HG02840 (cell line): ENCODE results near the gene TMEM258.

Experiments
- ATAC-seq: cut with Tn5 transposase; IDR thresholded peaks from one replicate; pipeline ENCODE4 v1.9.1; 2021; ENCODE audit warnings: mild to moderate bottlenecking, moderate library complexity, moderate number of reproducible peaks; ENCODE audit not compliant: unreplicated experiment, low FRiP score

Gene TMEM258

DNA sequence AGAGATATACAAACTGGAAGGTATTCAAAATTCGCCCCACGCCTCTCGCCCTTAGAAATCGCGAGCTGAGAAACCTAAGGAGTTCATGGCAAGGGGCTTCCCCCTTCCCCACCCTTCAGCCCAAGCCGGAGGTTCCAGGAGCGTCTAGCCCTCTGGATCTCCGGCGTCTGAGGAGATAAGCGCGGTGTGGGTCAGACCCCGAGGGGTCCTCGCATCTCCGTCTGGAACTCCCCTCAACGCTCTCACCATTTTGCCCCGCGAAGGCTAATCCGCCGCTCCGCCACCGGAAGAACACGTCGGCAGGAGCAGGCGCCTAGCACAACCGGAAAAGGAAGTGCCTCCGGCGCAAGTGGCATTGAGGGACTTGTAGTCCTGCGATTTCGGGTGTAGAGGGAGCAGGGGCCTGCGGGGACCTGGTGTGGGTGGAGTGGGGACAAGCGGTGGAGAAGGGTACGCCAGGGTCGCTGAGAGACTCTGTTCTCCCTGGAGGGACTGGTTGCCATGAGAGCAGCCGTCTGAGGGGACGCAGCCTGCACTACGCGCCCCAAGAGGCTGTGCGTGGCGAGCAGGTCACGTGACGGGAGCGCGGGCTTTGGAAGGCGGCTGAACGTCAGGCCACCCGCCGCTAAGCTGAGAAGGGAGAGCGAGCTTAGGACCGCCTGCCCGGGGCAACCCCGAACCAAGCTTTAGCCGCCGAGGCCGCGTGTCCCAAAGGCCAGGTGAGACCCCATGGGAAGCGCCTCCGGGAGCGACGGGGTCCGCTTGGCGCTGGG is at the start of gene TMEM258, which contains the start of gene FEN1:
Gene TMEM258, minus strand, starts transcription at position 290 of the 773 bp plus-strand sequence. Its CDS starts 41 bp downstream, at position 249.
Gene FEN1, plus strand, starts transcription at position 602 of the 773 bp plus-strand sequence. CDS start 2,451 bp downstream, outside the sequence.
- ATAC-seq = peak; percentile 80

DNA sequence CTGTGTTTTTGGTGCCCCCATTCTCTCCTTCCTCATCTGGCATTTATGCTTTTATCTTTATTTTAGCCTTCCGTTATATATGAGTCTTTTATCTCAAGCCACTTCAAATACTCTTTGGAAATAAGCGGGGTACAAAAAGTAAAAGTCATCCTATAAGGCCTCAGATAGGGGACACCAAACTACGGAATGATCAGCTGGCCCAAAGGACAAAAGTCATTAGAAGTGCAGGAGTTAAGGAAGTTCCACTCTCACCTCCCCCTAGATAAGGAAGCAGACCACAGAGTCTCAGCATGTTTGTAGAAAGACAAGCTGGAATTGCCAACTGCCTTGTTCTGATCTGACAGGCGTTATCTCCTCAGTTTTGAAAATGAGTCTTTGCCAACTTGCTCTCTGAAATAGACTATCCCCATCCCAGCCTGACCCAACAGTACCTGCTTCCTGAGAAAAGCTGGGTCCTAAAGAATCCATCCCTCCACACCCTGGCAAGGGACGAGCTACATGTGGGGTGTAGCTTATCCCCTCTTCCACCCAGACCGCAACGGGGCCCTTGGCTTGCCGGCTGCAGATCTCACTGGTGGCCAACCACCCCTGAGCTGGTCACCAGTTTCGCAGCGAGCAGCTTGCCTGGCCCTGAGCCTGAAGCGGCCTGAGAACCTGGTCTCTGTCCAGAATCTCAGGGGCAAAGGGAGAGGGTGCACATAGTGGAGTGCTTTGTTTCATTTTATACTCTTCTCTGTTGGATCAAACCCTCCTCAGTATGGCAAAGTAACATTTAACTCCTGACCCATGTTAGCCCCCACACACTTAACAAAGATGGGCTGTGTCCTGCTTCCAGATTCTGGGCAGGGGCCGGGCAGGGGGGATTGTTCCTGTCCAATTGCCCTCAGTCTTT is 49.5 kb upstream of the TMEM258 start:
- ATAC-seq = no peak

DNA sequence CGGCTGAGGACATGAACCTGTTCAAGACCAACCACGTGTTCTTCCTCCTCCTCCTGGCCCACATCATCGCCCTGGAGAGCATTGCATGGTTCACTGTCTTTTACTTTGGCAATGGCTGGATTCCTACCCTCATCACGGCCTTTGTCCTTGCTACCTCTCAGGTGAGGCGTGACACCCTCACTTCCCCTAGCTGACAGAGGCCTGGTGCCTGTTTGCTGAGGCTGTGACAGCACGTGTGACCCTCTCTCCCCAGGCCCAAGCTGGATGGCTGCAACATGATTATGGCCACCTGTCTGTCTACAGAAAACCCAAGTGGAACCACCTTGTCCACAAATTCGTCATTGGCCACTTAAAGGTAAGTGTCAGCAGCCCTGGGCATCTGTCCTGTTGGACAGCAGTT is 48.0 kb upstream of the TMEM258 start:
- ATAC-seq = no peak

DNA sequence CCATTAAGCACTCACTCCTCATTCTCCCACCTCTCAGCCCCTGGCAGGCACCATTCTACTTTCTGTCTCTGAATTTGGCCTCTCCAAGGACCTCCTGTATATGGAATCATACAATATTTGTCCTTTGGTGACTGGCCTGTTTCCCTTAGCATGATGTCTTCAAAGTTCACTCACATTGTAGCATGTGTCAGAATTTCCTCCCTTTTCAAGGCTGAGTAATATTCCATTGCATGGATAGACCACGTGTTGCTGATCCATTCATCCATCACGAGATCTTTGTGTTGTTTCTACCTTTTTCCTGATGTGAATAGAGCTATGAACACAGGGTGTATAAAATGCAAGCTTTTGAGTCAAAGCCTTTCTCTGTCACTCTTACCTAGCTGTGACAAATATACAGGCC is 47.3 kb upstream of the TMEM258 start:
- ATAC-seq = no peak

DNA sequence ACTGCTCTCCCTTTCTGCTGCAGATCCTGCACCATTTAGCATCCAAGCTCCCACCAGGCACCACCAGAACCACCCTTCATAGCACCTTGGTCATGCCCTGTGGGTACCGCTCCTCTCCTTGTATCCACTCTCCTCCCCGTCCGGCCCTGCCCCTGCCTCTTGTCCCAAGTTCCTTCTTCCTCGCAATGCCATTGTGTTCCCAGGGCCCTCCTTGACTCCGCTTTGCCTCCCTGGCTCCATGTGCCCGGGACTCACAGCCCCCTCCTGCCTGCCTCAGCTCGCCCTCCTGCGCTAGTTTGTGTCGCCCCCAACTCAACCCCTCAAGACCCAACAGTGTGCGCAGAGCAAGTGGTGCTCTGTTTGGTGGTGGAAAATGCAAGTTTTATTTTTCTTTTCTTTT is 46.5 kb upstream of the TMEM258 start:
- ATAC-seq = no peak

DNA sequence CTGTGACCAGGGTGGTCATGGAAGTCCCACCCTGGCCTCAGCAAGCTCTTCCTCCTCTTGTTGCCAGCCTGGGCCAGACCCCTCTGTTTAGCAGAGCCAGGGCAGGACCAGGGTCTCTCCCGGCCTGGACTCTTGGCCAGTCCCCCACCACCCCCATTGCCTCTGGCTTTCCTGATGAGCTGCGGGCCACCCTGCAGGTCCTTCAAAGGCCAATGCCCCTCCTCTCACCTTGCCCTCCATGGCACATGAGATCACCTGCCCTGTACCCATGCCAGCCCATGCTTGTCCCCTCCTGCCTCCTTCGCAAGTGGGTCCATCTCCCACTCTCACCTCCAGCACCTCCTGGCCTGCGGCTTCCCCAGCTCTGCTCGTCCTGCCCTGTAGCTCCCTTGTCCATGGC is 46.1 kb upstream of the TMEM258 start:
- ATAC-seq = no peak

DNA sequence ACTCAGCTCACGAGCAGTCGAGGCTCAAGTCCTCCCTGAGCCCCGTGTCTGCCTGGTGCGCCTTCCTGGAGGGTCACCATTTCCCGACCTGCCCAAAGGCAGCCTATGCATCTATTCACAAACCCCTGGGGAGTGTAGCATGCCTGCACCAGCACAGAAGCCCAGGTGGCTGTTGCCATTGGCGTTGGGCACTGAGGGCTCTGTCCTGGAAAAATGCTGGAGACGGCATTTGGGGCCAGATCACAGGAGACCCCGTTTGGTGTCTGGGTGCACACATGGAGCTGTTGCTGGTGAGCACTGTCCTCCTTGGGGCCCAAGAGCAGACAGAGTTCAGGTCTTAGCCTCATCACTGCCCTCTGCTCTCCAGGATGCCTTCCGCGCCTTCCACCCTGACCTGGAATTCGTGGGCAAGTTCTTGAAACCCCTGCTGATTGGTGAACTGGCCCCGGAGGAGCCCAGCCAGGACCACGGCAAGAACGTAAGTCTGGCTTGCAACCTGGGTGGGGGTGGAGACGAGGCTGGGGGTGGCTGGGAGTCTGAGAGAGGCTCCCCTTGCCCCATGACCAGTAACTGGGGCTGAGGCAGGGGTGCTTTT is 45.1 kb upstream of the TMEM258 start:
- no peak for ATAC-seq

DNA sequence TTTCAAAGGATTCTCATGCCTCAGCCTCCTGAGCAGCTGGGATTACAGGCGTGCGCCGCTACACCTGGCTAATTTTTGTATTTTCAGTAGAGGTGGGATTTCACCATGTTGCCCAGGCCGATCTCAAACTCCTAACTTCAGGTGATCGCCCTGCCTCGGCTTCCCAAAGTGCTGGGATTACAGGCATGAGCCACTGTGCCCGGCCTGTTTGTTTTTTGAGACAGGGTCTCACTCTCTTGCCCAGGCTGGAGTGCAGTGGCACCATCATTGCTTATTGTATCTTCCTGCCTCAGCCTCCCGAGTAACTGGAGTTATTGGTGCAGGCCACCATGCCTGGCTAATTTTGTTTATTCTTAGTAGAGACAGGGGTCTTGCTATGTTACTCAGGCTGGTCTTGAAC is 43.8 kb upstream of the TMEM258 start:
- no peak for ATAC-seq

DNA sequence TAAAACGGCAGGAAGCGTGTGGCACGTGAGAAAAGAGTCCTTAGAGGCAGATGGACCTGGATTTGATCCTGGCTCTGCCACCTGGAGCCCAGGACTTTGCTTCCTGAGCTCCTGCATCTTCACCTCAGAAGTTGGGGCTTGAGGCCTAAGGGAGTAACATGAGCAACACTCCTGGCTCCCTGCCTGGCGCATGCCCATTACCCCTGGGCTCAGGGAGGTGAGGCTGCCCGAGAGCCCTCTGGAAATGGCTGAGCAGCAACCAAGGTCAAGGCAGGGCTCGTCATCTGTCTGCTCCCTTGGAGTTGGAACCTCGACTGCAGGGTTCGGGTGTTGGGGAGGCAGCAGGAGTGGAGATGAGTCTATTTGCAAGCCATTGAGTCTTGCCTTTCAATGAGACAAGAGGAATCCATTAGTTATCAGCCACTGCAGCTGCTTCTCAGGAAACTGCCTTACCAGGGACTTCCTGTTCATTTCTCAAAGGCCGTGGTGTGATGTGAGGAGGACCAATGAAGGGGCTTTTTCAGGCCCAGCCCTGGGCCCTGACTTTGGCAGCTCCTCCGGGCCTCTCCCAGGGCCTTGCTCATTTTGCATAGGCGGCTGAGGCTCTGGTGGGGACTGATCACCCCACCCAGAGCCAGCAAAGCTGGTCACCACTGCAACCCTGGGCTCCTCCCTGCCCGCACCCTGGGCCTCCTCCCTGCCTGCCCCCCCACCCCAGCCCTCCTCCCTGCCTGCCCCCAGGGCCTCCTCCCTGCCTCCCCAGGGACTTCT is 42.1 kb upstream of the TMEM258 start:
- peak; percentile 82 for ATAC-seq

DNA sequence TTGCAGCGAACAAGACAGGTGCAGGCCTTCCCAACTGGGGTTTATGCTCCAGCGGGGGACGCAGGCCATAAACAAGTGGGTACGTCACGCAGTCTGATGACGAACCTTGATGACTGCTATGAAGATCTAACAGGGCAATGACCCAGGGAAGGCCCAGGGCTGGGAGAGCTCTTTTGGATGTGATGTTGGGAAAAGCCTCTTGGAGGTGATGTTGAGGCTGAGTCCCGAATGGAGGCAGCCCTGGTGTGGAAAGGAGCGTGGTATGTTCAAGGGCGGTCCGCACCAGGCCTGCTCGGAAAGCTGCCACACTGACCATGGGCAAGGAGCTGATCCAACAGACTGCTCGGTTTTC is 41.5 kb upstream of the TMEM258 start:
- ATAC-seq = no peak

DNA sequence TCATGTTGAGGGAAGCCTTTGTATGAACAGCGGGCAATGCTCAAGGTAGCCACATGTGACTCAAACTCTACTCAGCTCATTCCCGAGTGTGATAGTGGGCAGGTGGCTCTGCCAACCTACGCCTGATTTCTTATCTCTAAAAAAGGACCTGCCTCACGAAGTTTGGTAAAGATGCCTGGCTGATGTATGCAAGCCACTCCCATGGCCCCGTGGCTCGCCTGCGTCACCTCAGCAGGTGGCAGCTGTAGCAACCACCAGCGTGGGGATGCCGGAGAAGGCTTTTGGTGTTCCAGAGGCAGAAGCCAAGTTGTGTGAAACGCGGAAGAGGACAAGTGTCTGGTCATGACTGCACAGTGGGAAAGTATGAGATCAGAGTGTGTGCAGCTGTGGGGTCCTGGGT is 41.1 kb upstream of the TMEM258 start:
- ATAC-seq = no peak

DNA sequence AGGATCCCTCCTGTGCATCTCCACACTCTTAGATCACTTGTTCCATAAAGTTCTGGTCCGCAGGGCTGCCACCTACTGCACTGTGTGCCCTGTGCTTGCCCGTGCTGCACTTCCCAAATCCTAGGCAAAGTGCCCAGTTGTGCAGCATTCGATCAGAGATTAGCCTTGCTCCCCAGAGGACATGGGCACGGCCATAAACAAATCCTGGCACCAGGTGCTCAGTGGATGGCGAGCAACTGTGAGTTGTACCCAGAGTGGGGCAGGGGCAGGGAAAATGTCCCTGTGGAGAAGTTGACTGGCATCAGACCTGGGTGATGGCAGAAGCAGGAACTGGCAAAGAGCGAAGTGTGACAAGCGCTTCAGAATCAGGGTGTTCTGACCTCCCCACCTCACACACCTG is 40.4 kb upstream of the TMEM258 start:
- no peak for ATAC-seq

DNA sequence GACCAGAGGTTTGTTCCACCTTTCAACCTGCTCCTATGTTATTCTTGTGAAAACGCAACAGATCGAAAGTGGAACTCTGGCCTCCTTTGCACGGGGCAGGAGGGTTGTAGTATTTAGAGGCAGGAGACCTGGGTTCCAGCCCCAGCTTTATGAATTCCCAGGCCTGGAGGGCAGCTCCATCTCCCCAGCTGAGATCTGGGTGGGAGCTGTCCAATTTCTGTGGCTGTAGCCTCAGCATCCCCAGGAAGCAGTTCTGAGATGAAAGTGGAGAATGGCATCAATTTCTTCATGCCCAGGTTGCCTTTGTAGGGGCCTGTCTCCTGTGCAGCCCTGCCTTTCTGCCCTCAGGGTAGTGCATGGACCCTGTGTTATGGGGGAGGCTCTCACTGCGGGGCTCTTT is 39.8 kb upstream of the TMEM258 start:
- ATAC-seq = no peak

DNA sequence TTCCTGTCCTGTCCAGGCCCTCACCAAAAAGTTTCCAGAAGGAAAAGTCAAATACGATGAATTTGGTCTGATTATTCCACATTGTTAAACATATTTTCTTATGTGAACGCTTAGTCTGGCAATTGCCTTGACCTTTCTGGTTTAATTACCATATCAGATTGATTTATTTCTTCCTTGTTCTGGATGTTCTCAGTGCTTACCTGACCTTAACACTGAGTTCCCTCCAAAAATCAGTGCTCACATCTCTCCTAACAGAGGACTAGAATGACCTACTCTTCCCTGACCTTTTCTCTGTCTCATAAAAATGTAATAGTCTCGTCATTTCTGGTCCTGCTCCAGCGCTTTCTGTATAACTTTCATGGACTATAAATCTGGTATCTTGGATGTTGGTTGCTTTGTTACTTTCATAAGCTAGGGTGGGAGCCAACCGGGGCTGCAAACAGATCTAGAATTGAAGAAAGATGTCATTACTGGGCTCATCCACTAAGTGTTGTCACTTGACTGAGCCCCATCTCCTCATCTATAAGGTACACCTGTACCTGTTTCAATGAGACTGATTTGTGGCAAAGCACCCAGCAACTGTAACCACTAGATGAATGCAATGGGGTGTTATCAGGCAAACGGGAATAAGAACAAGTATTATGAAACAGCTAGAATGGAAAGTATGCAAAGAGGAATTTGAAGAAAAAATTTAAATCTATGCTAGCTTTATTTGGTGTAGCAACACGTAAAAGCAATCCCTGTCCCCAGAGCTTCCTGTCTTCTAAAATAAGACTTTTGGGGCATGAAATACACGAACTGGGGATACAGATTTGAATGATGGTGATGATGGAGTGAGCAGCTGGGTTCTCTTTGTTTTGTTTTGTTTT is 38.1 kb upstream of the TMEM258 start:
- ATAC-seq = no peak

DNA sequence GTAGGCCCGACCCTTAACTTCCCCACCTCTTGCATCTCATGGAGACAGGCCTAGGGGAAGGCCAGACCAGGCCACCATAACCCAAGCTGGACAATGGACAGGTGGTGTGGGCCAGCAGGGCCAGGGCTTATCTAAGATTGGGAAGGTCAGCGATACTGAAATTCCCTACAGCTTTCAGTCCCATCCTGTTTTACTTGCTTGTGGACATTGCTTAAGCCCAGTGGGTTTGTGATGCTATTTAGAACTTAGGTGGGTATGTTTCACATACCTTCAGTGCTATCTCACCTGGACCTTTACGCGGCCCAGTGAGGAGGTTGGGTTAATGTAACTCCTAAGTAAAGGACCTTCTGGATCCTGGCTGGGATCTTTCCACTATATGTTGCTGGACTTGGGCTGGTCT is 37.4 kb upstream of the TMEM258 start:
- ATAC-seq = no peak

DNA sequence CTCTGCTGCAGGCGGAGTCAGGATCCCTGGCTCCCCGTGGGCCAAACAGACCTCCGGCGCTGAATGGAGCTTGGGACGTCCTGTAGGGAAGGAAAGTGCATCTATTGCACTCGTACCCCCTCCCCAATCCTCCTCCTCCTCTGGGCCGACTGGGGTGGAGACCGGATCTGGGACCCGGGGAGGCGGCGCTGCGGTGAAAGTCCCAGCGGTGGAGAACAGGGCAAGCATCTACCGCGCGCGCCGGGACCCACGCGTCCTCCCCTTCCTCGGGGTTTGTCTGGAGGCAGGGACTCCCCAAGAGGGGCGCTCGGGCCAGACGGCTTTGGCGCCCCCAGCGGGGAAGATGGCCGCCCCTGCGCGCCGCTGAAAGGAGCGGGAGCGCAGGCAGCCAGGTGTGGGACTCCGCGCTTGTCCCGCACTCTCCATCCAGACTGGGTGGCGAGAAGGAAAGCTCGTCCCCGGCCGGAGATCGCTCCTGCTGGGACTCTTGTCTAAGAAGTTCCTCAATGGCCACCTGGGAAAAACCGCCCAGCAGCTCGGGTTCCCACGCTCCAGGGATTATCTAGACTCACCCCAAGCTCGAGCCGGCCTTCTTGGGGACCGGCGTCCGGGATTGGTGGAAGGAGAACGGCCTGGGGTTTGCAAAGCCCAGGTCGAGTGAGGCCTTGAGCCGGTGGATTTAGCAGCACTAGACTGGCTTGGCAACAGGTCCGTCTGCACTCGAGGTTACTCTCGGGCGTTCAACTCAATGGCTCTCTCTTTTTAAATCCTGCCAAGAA is 36.4 kb upstream of the TMEM258 start:
- peak; percentile 28 for ATAC-seq

DNA sequence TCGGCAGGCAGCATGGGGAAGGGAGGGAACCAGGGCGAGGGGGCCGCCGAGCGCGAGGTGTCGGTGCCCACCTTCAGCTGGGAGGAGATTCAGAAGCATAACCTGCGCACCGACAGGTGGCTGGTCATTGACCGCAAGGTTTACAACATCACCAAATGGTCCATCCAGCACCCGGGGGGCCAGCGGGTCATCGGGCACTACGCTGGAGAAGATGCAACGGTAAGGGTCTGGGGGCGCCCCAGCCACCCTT is 35.9 kb upstream of the TMEM258 start:
- ATAC-seq = peak; percentile 8

DNA sequence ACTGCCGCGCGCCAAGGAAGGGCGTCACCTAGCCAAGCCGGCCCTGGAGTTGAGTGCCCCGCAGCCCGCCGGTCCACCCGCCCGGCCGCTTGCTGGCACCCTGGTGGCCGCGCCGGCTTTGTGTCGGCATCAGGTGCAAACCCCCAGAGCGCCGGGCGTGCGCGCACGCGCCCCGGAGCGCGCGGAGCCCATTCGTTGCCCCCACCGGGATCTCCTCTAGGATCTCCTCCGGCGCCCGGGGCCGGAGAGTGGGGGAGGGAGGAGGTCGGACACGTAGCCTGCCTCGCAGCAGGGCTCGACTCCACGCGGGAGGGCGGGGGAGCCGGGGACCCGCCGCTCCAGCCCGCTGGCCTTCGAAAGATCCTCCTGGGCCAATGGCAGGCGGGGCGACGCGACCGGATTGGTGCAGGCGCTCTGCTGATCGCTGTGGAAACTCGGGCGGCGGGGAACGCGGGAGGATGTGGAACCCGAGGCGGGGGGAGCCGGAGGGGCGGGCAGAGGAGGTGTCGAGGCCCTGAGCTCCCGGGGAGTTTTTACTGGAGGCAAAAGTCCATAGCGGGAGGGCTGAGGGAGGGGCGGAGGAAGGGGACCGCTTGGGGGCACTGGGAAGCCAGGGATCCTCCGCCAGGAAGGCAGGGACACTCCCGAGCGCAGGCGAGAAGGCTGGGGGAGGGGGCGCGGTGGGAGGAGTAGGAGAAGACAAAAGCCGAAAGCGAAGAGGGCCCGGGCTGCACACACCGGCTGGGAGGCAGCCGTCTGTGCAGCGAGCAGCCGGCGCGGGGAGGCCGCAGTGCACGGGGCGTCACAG is 35.4 kb upstream of the TMEM258 start, which contains the start of gene FADS2:
Gene FADS2, plus strand, starts transcription at position 730 of the 808 bp plus-strand sequence. CDS start 91 bp downstream, outside the sequence.
- ATAC-seq = peak; percentile 60
